HG03108 (cell line): ENCODE results near the gene SHKBP1.
A peak's percentile ranks its signal among the peaks of the same experiment; 100 is the strongest.
"Not testable (repeated sequence)": the region's sequence is repeated elsewhere in the genome, so short reads cannot be mapped to it uniquely, and the experiment has no call there.

Experiments used
- ATAC-seq: cut with Tn5 transposase; IDR thresholded peaks from one replicate; pipeline ENCODE4 v1.9.1; 2021; ENCODE audit warnings: moderate library complexity; ENCODE audit not compliant: unreplicated experiment

Gene SHKBP1

GRCh38 chr19:40582467-40582866 lies 5.8 kb downstream of the SHKBP1 start:
- ATAC-seq = no peak

DNA sequence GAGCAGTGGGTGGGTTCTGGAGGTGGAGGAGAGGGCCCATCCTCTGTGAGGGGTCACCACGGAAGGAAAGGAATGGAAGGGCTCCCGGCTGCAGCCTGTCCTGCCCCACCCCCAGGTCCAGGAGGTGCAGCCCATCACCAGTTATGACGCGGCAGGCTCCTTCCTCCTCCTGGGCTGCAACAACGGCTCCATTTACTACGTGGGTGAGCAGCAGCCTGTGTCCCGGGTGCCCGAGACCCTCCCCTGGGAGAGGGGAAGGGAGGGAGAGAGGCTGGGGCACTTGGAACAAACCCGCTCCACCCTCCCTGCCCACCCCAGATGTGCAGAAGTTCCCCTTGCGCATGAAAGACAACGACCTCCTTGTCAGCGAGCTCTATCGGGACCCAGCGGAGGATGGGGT lies 6.6 kb downstream of the SHKBP1 start:
- no peak for ATAC-seq

GRCh38 chr19:40584007-40584406 lies 7.3 kb downstream of the SHKBP1 start:
- ATAC-seq = no peak

- ATAC-seq = no peak
These were observed 8.7 kb downstream of the SHKBP1 start for GRCh38 chr19:40585241-40585981.

DNA sequence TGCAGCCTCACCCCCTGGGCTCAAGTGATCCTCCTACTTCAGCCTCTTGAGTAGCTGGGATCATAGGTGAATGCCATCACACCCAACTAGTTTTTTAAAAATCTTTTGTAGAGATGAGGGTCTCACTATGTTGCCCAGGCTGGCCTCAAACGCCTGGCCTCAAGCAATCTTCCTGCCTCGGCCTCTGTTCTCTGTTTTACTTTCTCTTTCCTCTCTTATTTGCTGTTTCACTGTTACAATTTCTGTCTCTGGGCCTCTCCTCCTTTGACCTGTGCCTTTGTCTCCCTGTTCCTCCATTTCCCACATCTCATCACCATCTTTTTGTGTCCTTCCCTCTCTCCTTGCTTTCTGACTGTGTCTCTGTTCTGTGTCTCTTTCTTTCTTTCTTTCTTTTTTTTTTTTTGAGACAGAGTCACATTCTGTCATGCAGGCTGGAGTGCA lies 9.3 kb downstream of the SHKBP1 start:
- no peak for ATAC-seq

- no peak for ATAC-seq
These were observed 9.9 kb downstream of the SHKBP1 start for GRCh38 chr19:40586611-40587010.

- no peak for ATAC-seq
These were observed 11.6 kb downstream of the SHKBP1 start for GRCh38 chr19:40588110-40588854.

GRCh38 chr19:40588926-40589569 lies 12.4 kb downstream of the SHKBP1 start:
- no peak for ATAC-seq

GRCh38 chr19:40589591-40590429 lies 13.1 kb downstream of the SHKBP1 start:
- no peak for ATAC-seq

DNA sequence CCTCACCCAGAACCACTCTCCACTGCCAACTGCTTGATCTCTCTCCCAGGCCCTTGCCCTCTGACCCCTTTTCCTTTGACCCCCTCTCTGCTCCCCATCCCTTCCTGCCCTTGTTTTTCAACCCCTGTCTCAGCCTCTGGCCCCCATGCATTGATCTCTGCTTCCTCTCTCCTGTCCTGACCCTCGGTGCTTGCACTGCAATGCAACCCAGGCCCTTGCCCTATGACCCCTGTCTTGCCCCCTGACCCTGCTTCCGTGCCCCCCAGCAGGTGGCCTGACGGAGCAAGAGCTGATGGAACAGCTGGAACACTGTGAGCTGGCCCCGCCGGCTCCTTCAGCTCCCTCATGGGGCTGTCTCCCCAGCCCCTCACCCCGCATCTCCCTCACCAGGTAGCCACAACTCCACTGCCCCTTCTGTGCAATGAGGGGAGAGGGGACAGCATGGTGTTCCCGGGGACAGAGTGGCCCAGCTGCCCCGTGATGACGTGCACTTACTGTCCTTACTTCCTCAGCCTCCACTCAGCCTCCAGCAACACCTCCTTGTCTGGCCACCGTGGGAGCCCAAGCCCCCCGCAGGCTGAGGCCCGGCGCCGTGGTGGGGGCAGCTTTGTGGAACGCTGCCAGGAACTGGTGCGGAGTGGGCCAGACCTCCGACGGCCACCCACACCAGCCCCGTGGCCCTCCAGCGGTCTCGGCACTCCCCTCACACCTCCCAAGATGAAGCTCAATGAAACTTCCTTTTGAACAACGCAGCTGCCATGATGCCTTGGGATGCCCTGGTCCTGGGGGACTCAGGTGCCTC lies 14.0 kb downstream of the SHKBP1 start:
- no peak for ATAC-seq

DNA sequence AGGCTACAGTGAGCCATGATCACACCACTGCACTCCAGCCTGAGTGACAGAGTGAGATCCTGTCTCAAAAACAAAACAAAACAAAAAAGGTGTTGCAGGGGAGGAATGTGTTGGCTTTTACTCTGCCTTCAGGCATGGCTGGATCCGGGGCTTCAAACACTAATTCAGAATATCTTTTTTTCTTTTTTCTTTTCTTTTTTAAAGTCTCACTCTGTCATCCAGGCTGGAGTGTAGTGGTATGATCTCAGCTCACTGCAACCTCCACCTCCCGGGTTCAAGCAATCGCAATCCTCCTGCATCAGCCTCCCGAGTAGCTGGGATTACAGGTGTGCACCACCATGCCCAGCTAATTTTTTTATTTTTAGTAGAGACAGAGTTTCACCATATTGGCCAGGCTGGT lies 15.1 kb downstream of the SHKBP1 start:
- ATAC-seq = not testable (repeated sequence)

DNA sequence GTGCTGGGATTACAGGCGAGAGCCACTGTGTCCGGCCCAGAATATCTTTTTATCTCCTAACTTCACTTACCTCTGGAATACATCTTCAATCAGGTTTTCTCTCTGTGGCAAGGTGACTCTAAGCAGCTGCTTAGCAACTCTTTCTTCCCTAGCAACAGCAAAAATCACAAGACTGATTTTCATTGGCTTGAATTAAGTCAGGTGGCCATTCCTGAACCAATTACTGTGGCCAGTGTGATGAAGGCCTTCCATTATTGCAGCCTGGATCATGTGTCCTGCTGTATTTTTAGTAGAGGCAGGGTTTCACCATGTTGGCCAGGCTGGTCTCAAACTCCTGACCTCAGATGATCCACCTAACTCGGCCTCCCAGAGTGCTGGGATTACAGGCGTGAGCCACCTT lies 15.5 kb downstream of the SHKBP1 start:
- peak; percentile 51 for ATAC-seq

GRCh38 chr19:40594255-40594654 lies 17.6 kb downstream of the SHKBP1 start:
- no peak for ATAC-seq

DNA sequence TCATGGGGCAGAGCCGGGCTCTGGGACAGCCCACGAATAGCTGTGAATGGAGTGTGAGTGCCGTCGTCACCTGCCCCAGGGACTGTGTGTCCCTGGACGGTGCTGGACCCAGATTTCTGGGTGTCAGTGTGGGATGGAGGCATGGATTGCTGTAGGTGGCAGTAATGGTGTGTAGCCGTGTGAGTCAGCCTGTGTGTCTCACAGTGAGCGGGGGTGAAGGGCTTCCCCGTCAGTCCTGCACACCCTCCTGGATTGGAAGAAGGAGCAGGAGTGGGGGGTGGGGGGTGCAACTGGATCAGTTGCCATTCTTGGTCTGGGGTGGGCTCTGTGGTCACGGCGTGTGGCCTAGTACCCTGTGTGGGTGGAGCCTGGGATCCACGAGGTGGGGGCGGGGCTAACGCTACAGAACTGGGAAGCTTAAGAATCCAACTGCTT lies 18.0 kb downstream of the SHKBP1 start:
- no peak for ATAC-seq

- no peak for ATAC-seq
These were observed 20.1 kb downstream of the SHKBP1 start for GRCh38 chr19:40596608-40597328.

DNA sequence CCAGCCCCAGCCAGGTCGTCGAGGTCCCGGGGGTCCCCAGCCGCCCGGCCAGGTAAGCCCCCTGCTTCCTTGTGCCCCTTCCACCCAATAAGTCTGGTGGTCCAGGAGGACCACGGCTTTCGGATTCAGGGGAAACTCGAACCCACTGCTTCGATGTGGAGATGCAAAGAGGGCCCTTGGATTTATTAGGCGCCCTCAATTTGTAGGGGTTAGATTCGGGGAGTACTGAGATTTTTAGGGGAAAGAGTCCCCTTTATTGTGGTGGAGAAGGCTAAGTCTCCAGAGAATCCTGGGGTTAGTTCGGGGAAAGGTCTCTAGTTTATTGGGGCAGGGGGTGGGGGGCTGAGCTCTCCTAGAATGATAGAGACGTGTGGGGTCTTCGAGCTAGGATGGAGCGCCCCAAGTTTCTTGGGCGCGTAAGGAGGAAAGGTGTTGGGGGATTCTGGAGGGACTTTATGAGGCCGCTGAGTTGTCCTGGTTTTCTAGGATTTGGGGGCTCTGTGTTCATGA lies 20.7 kb downstream of the SHKBP1 start:
- no peak for ATAC-seq

DNA sequence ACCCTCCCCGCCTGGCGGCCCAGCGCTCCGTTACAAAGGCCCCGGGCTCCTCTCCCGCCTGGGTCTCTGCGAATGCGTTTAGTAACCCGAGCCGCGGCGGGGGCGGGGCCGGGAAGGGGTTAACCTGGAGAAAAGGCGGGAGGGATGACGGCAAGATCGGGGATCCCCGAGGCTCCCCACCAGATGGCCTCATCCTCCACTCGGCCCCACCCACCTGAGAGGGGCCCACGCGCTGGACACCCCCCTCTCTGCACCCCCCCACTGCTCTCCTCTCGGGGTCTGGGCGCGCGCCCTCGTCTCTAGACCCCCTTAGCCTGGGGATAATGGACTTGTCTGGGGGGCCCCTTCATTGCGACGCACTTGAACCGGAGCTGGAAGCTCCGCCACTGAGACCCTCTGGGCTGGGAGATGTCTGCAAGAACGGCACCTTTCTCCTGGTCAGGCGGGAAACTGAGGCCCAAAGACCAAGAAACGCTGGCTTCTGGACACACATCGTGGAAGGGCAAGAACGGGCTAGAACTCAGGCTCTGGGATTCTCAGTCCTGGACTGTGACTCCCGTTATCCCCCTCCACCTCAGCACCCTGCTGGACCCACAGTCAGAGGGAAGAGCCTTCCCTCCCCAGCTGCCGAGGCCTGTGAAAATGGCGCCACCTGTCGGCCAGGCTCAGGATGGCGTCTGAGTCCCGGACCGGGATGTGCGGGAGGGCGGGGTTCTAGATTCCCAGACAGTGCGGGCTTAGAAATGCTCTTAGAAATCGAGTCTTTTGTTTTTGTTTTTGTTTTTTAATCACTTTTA lies 21.6 kb downstream of the SHKBP1 start:
- ATAC-seq = no peak

DNA sequence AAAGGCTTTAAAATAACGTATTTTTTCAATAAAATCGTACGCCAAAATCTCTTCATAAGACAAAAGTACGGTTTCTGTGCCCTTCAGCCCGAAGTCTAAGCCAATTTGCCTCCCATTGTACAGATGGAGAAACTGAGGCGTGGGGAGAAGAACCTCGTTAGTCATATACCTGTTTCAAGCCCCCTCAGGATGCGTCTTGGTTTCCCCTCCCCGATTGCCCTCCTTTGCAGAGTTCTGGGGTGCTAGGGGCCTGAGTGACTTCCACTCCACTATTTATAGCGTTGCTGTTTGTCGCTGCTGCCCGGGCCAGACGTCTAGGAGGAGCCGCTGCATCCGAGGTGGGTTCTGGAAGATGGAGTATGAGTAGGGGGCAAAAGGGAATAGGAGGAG lies 22.2 kb downstream of the SHKBP1 start:
- ATAC-seq = no peak
